ENCODE results near the gene ACTN3.

Gene ACTN3

GRCh38 chr11:66564984-66565383 is 18.3 kb downstream of the ACTN3 start:
- Histone ChIP-seq H3K36me3 (ENCODE audit: insufficient read depth, low read length) (no peaks in the 10 kb centered on the region), H3K4me3 (ENCODE audit: low read length, poor library complexity, severe bottlenecking) (no peak overlapping the region), H3K9ac (ENCODE audit: low read depth, low read length, poor library complexity, severe bottlenecking) (no peak overlapping the region), H3K4me2 (ENCODE audit: low read depth, low read length, poor library complexity, severe bottlenecking) (no peak overlapping the region), H3F3A (ENCODE audit: low read depth) (no peaks in the 10 kb centered on the region), H3K4me1 (ENCODE audit: insufficient read depth, low read length, poor library complexity, severe bottlenecking) (peaks cover 2% of the 10 kb centered on the region), H3K27me3 (ENCODE audit: insufficient read depth, low read length, poor library complexity, severe bottlenecking) (no peaks in the 10 kb centered on the region), H4K20me1 (ENCODE audit: insufficient read depth, low read length, poor library complexity, severe bottlenecking) (no peaks in the 10 kb centered on the region), H3K9me3 (ENCODE audit: insufficient read depth, low read depth, low read length) (no peaks in the 10 kb centered on the region), H3K79me2 (ENCODE audit: insufficient read depth, low read length) (no peaks in the 10 kb centered on the region), H2AFZ (ENCODE audit: low read length) (no peak overlapping the region), H3K9me2 (replicated peaks; ENCODE audit: low read depth, low read length) (no peaks in the 10 kb centered on the region)
- TF ChIP-seq CTCF (conservative IDR thresholded peaks at IDR 0.05; ENCODE audit: low read length) (no peak), EZH2phosphoT487 (IDR thresholded peaks at IDR 0.05; ENCODE audit: borderline replicate concordance) (no peak)

GRCh38 chr11:66566221-66566620 is 19.5 kb downstream of the ACTN3 start:
- no peak overlapping the region for H2AFZ ChIP-seq (ENCODE audit: low read length)
- H3K27me3 ChIP-seq (ENCODE audit: insufficient read depth, low read length, poor library complexity, severe bottlenecking): no peaks in the 10 kb centered on the region
- TF ChIP-seq CTCF (conservative IDR thresholded peaks at IDR 0.05; ENCODE audit: low read length) (no peak), EZH2phosphoT487 (IDR thresholded peaks at IDR 0.05; ENCODE audit: borderline replicate concordance) (no peak)
- no peak overlapping the region for H3K4me3 ChIP-seq (ENCODE audit: low read length, poor library complexity, severe bottlenecking)
- no peaks in the 10 kb centered on the region for H3F3A ChIP-seq (ENCODE audit: low read depth)
- H3K4me1 ChIP-seq (ENCODE audit: insufficient read depth, low read length, poor library complexity, severe bottlenecking): peaks cover 2% of the 10 kb centered on the region
- no peak overlapping the region for H3K9ac ChIP-seq (ENCODE audit: low read depth, low read length, poor library complexity, severe bottlenecking)
- no peaks in the 10 kb centered on the region for H3K79me2 ChIP-seq (ENCODE audit: insufficient read depth, low read length)
- H4K20me1 ChIP-seq (ENCODE audit: insufficient read depth, low read length, poor library complexity, severe bottlenecking): no peaks in the 10 kb centered on the region
- H3K9me2 ChIP-seq (replicated peaks; ENCODE audit: low read depth, low read length): no peaks in the 10 kb centered on the region
- no peaks in the 10 kb centered on the region for H3K9me3 ChIP-seq (ENCODE audit: insufficient read depth, low read depth, low read length)
- H3K4me2 ChIP-seq (ENCODE audit: low read depth, low read length, poor library complexity, severe bottlenecking): no peak overlapping the region
- H3K36me3 ChIP-seq (ENCODE audit: insufficient read depth, low read length): no peaks in the 10 kb centered on the region

DNA sequence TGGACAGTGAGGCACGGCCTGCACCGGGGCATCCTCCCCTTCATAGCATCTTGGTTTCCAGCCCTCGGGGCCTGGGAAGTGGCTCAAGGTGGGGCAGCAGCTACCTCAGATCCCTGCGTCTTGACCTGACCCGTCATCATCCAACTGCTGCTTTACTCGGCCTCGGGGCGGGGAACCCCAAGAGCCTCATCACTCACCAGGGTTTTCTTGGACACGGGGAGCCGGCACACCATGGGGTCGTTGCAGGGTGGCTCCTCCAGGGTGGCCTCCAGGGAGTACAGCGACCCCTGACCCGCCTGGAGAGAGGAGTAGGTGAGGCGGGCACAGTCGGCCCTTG is 21.1 kb downstream of the ACTN3 start:
- Histone ChIP-seq H3K4me1 (ENCODE audit: insufficient read depth, low read length, poor library complexity, severe bottlenecking) (peaks cover 2% of the 10 kb centered on the region), H2AFZ (ENCODE audit: low read length) (peak overlapping the region; percentile 98; the same call in 1 of the 2 replicates), H3K4me3 (ENCODE audit: low read length, poor library complexity, severe bottlenecking) (peak overlapping the region; percentile 79), H3K79me2 (ENCODE audit: insufficient read depth, low read length) (no peaks in the 10 kb centered on the region), H3K27me3 (ENCODE audit: insufficient read depth, low read length, poor library complexity, severe bottlenecking) (no peaks in the 10 kb centered on the region), H4K20me1 (ENCODE audit: insufficient read depth, low read length, poor library complexity, severe bottlenecking) (no peaks in the 10 kb centered on the region), H3K9me3 (ENCODE audit: insufficient read depth, low read depth, low read length) (no peaks in the 10 kb centered on the region), H3K36me3 (ENCODE audit: insufficient read depth, low read length) (no peaks in the 10 kb centered on the region), H3F3A (ENCODE audit: low read depth) (no peaks in the 10 kb centered on the region), H3K9me2 (replicated peaks; ENCODE audit: low read depth, low read length) (no peaks in the 10 kb centered on the region), H3K9ac (ENCODE audit: low read depth, low read length, poor library complexity, severe bottlenecking) (peak overlapping the region; percentile 52), H3K4me2 (ENCODE audit: low read depth, low read length, poor library complexity, severe bottlenecking) (peak overlapping the region; percentile 85)
- no peak for TF ChIP-seq CTCF (conservative IDR thresholded peaks at IDR 0.05; ENCODE audit: low read length)
